Adipocyte (in vitro differentiated cells): ENCODE data around the gene MAD1L1.
A peak's percentile ranks its signal among the peaks of the same experiment; 100 is the strongest.

ENCODE experiments used
- DNase-seq: peaks from one replicate; pipeline ENCODE4 v3.0.0-alpha.2; 2015; ENCODE audit warnings: low read depth
- H3K27me3 ChIP-seq: replicated peaks from 2 replicates; pipeline ENCODE4 v1.7.0; 2013; ENCODE audit warnings: mild to moderate bottlenecking, low read length, moderate library complexity; ENCODE audit not compliant: control insufficient read depth, insufficient read depth
- H3K36me3 ChIP-seq: 2 replicates; pipeline ENCODE4 v1.7.0; 2013; ENCODE audit warnings: low read length, mild to moderate bottlenecking, moderate library complexity; ENCODE audit not compliant: control insufficient read depth, insufficient read depth, severe bottlenecking
- H3K4me1 ChIP-seq: 2 replicates; pipeline ENCODE4 v1.7.0; 2013; ENCODE audit warnings: mild to moderate bottlenecking, low read length, moderate library complexity; ENCODE audit not compliant: control insufficient read depth, insufficient read depth
- H3K4me3 ChIP-seq: 2 replicates; pipeline ENCODE4 v1.7.0; 2013; ENCODE audit warnings: mild to moderate bottlenecking, low read length, moderate library complexity
- H3K9ac ChIP-seq: 2 replicates; pipeline ENCODE4 v1.7.0; 2013; ENCODE audit warnings: mild to moderate bottlenecking, low read length, moderate library complexity
- H3K9me3 ChIP-seq: 2 replicates; pipeline ENCODE4 v1.7.0; 2013; ENCODE audit warnings: mild to moderate bottlenecking, low read length, moderate library complexity; ENCODE audit not compliant: control insufficient read depth

The MAD1L1 gene

DNA sequence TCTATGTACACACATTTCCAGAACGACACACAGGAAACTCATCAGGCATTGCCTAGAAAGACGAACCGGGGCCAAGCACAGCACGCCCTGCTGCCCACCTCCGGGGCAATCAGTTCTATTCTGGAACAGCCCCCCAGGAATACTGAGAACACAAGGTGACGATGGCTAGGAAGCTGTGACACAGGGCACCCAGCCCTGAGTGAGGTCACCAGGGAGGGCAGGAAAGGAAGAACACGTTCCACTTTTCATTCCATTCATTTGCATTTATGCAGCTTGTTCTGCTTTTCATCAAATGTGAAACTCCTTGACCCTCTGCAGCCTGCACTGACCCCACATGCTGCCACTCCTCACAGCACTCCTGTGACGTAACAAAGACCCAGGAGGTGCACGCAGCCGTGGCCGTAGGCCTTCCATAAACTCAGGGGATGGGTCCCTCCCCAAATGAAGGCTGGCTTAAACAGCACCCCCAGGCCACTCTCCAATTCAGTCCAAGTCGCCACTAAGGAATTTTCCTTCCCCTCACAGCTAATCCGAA, 28.9 kb downstream of the MAD1L1 start:
- no peaks in the 10 kb centered on the region for H3K27me3 ChIP-seq
- peak; percentile 23 for DNase-seq
- H3K9me3 ChIP-seq: no peaks in the 10 kb centered on the region
- H3K4me1 ChIP-seq: no peaks in the 10 kb centered on the region
- no peak overlapping the region for H3K9ac ChIP-seq
- peaks cover 17% of the 10 kb centered on the region for H3K36me3 ChIP-seq
- H3K4me3 ChIP-seq: no peak overlapping the region

DNA sequence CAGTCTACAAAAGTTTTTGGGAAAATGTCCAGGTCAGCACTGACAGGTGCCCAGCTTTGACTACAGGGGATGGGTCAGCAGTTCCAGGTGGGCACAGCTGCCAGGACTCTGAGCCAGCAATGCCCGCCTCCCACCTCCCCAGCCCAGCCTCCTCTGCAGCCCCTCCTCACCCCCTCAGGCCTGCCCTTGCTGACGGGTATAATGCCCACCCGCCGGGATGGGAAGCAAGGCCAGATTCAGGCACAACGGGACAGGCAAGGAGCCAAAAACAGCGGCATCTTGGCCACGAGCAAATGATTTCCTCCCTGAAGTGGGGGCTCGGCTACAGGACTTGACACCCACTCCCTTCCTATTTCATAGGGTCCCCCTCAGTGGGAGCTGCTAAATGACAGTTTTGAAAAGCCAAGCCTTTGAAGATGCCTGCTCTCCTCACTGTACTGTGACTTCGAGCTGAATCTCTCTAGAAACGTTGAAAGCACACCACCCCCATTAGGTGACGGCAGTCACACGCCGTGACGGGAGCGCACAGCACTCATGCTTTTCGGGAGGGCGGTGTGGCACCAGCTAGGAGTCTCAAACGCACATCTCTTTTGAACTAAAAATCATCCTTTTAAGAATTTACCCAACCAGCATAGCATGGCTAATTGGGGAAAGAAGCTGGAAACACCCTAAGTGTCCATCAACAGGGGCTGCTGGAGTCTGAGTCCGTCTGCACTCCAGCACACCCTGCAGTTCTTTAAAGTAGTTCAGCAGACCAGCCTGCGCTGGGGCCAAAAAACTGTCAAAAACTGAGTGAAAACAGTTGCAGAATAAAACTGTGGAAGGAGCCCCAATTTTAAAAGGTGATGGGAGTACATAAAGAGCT, 29.6 kb downstream of the MAD1L1 start:
- H3K4me1 ChIP-seq: no peaks in the 10 kb centered on the region
- DNase-seq: peak; percentile 1

DNA sequence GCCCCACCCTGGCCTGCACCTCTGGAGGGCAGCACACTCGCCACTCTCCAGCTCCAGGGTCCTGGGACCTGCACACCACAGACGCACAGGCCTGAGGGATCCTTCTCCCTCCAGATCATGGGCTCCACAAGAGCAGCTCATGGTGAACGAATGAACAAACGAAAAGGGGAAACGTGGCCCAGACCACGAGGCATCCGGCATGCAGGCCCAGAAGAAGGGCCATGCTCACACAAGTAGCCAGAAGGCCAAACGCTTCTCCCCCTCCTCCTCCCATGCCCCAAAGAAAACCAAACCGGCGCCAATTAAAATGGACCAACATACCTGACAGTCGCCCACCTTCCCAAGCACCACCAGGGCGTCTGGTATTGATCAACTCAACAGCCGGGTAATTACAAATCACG, 30.4 kb downstream of the MAD1L1 start:
- Histone ChIP-seq H3K27me3 (no peaks in the 10 kb centered on the region), H3K9ac (no peak overlapping the region), H3K9me3 (no peaks in the 10 kb centered on the region), H3K4me3 (no peak overlapping the region), H3K4me1 (no peaks in the 10 kb centered on the region), H3K36me3 (peaks cover 12% of the 10 kb centered on the region)
- DNase-seq: no peak

More for the DNA sequence above, 29.6 kb downstream of the MAD1L1 start:
- H3K9ac ChIP-seq: no peak overlapping the region
- H3K9me3 ChIP-seq: no peaks in the 10 kb centered on the region
- H3K36me3 ChIP-seq: peaks cover 19% of the 10 kb centered on the region
- H3K27me3 ChIP-seq: no peaks in the 10 kb centered on the region
- no peak overlapping the region for H3K4me3 ChIP-seq

DNA sequence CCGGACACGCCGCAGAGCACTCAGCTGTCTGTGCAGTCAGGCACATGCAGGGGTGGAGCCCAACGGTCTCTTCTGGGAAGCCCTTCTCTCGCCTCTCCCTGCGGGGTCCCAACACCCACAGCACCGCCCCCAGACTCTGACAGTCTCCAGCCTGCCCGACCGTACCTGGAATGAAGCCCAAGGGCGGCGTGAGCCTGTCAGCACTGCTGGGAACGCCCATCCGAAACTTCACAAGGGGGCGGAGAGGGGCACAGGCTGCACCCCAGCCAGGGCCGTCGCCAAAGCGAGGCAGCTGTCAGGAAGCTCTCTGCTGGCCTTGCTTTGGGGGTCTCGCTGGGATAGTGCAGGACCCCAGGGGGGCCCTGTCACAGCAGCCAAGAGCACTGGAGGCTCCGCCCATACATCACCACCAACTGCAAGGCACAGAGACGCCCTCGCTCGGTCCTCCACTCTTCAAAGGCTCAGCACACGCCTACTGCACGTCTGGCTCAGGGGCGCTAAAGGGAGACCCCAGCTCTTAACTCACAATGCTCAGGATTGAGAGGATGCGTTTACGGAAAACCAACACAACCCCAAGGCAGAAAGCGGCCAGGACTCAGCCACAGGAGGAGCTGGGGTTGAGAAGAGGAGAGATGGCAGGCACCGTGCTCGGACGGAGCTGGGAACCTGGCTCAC, 30.9 kb downstream of the MAD1L1 start:
- no peak for DNase-seq
- H3K4me1 ChIP-seq: no peaks in the 10 kb centered on the region
- no peak overlapping the region for H3K4me3 ChIP-seq
- H3K9ac ChIP-seq: no peak overlapping the region
- H3K36me3 ChIP-seq: peaks cover 8% of the 10 kb centered on the region
- no peaks in the 10 kb centered on the region for H3K27me3 ChIP-seq
- H3K9me3 ChIP-seq: no peaks in the 10 kb centered on the region

DNA sequence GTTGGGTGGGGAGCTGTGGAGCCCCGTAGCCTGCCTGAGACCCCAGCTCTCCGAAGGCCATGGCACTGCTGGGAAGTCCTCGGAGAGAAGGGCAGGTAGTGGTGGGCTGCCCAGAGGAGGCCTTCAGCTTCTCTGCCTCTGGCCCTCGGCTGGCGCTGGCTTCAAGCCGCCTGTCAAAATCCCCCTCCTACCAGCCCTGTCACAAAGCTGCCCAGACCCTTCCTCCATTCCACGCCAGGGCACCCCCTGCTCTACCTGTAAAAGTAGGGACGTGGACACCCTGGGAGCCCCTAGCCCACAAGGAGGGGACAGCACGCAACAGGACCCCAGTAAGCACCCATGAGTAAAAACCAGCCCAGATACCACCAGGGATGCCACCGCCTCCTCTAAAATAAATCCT, 31.6 kb downstream of the MAD1L1 start:
- H3K9me3 ChIP-seq: no peaks in the 10 kb centered on the region
- peaks cover 8% of the 10 kb centered on the region for H3K36me3 ChIP-seq
- DNase-seq: no peak
- H3K9ac ChIP-seq: no peak overlapping the region
- H3K4me1 ChIP-seq: no peaks in the 10 kb centered on the region
- no peaks in the 10 kb centered on the region for H3K27me3 ChIP-seq
- no peak overlapping the region for H3K4me3 ChIP-seq

DNA sequence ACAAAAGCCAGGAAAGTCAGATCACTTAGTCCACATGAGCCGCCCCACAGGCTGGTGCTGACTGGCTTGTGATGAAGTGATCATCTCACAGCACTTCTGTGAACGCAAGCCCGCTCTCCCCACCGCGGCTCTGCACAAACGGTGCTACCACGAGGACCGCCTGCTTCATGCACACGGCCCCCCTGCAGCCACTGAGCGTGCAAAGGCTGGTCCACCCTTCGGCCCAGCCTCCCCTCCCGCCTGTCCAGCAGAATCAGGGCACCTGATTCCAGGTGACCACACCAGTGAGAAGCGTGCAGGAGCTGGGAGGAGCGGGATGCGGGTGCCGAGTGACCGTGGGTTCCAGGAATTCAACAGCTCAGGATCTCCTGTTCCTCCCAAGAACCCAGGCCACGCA, 32.2 kb downstream of the MAD1L1 start:
- Histone ChIP-seq H3K27me3 (no peaks in the 10 kb centered on the region), H3K9ac (no peak overlapping the region), H3K9me3 (no peaks in the 10 kb centered on the region), H3K4me1 (no peaks in the 10 kb centered on the region), H3K4me3 (no peak overlapping the region), H3K36me3 (peaks cover 13% of the 10 kb centered on the region)
- DNase-seq: no peak

DNA sequence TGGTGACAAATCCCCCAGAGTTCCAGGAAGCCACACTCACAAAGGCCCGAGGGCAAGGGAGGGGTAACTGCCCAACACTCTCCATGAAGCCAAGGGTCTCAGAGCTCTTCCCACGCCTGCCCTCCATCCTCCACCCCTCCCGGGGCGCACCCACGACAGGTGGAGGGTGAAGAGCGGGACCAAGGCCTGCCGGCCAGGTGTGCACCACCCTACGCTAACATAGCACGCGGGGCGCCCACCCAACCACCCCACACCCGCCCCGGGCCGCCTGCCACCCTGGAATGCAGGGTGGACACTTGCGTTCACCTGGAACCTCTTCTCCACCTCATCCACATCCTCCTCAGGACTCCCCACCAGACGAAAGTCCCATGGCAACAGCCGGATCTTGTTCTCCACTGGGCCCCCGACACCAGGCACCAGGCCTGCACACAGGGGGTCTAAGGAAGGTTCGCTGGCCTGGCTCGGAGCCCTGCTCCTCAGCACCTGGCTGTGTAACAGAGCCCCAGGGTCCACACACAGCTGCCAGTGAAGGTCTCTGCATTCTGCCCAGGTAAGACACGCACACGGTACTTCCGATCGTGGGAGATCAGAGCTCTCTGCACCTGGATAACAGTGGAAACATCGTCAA, 32.7 kb downstream of the MAD1L1 start:
- no peak overlapping the region for H3K9ac ChIP-seq
- H3K4me1 ChIP-seq: no peaks in the 10 kb centered on the region
- H3K36me3 ChIP-seq: peaks cover 16% of the 10 kb centered on the region
- DNase-seq: no peak
- H3K27me3 ChIP-seq: no peaks in the 10 kb centered on the region
- peaks cover 5% of the 10 kb centered on the region for H3K9me3 ChIP-seq
- H3K4me3 ChIP-seq: no peak overlapping the region

DNA sequence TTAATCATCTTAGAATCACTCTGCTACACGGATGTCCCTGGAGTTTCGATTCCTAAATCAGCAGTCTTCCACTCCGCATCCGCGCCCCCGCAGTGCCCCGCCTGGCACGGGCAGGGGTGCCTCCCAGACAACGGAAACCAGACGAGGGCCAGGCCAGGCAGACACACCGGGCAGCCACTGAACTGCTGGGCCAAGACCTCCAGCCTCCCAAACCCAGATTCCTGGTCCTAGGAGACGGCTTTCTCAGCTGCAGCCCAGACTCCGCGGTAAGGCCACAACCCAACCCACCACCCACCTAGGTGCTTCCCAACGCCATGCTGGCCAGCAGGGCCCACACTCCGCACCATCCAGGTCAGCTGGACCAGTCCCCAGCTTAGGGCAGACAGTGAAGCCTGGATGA, 33.2 kb downstream of the MAD1L1 start:
- Histone ChIP-seq H3K36me3 (peaks cover 16% of the 10 kb centered on the region), H3K9ac (no peak overlapping the region), H3K9me3 (peaks cover 5% of the 10 kb centered on the region), H3K27me3 (no peaks in the 10 kb centered on the region), H3K4me3 (no peak overlapping the region), H3K4me1 (no peaks in the 10 kb centered on the region)
- no peak for DNase-seq

DNA sequence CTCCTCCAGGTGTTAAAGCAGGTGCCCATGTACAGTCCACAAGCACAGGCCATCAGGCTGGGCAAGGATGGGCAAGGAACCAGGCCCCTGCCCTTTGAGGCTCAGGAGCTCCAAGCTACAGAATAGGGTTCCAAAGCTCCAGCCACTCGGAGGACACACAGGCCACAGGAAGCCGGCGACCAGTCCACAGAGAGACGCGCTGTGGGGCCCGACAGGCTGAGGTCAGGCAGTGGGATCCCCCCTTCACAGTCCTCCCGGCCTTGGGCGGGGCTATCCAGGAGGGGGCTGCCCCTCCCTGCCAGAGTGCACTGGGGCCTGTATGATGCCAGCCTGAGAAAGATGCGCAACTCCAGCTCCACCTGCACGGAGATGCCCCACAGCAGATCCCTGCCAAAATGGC, 34.0 kb downstream of the MAD1L1 start:
- H3K27me3 ChIP-seq: no peaks in the 10 kb centered on the region
- no peak overlapping the region for H3K9ac ChIP-seq
- no peak for DNase-seq
- H3K4me1 ChIP-seq: no peaks in the 10 kb centered on the region
- H3K4me3 ChIP-seq: no peak overlapping the region
- H3K36me3 ChIP-seq: peaks cover 16% of the 10 kb centered on the region
- H3K9me3 ChIP-seq: peaks cover 5% of the 10 kb centered on the region

DNA sequence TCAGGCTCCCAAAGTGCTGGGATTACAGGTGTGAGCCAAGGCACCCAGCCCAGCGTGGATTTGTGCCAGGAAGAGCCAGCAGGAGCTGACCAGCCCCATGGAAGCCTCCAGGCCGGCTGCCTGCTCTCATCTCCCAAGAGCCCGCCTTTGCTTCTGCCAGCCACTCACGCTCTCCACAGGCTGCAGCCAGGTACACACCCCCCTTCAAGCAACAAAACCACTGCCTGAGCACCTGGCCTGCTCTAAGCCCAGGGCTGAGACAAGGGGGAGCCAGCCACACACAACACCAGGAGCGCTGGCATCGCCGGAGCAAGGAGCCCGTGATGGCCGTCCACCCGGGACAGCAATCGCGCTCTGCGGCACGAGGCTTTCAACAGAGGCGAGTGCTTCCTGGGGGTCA, 34.5 kb downstream of the MAD1L1 start:
- no peak for DNase-seq
- no peak overlapping the region for H3K9ac ChIP-seq
- peaks cover 16% of the 10 kb centered on the region for H3K36me3 ChIP-seq
- peaks cover 5% of the 10 kb centered on the region for H3K9me3 ChIP-seq
- H3K4me1 ChIP-seq: no peaks in the 10 kb centered on the region
- no peaks in the 10 kb centered on the region for H3K27me3 ChIP-seq
- no peak overlapping the region for H3K4me3 ChIP-seq

DNA sequence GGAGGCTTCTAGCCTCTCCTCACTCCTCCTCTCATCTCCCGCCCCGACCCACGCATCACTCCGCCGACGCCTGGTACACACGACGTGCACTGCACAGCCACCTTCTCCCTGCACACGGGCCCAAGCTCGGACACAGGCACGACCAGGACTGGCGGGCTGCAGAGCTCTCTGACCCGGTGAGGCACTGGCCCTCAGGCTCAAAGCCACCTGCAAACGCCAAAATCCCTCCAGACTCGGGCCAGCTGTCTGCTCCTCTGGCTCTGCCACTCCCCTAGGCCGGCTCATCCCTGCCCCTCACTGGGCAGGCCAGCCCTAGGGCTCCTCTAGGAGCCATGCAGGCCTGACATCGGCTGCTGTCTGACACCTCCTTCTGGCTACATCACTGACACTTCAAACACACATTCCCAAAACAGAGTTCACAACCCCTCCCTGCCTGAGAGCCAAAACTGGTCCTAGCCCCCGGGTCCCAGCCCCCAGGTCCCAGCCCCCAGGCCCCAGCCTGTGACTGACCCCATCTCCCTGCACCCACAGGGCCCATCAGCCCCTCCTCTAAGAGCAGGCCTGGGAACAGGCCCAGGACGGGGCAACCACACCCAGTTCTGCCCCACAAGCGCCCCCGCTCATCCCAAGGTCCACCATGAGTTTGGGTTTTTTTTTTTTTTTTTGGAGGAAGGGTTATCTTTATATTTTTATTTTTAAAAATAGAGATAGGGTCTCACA, 35.1 kb downstream of the MAD1L1 start:
- Histone ChIP-seq H3K4me1 (no peaks in the 10 kb centered on the region), H3K9me3 (peaks cover 5% of the 10 kb centered on the region), H3K27me3 (no peaks in the 10 kb centered on the region), H3K9ac (no peak overlapping the region), H3K36me3 (peaks cover 19% of the 10 kb centered on the region), H3K4me3 (no peak overlapping the region)
- no peak for DNase-seq
